Measurements from ENCODE around the gene LRRFIP1.

Gene LRRFIP1

GRCh38 chr2:237716011-237716410 is 88.6 kb downstream of the LRRFIP1 start:
- H3K4me3 ChIP-seq (replicated peaks; ENCODE audit: low read depth, low read length): no peak overlapping the region
- no peak for TF ChIP-seq CTCF (IDR thresholded peaks at IDR 0.05; ENCODE audit: low read length, missing control alignments)
- no peak for DNase-seq (ENCODE audit: low read depth)

GRCh38 chr2:237717366-237718276 is 90.2 kb downstream of the LRRFIP1 start:
- DNase-seq (ENCODE audit: low read depth): no peak
- TF ChIP-seq CTCF (IDR thresholded peaks at IDR 0.05; ENCODE audit: low read length, missing control alignments): no peak

GRCh38 chr2:237718277-237718634 is 90.9 kb downstream of the LRRFIP1 start:
- no peak for TF ChIP-seq CTCF (IDR thresholded peaks at IDR 0.05; ENCODE audit: low read length, missing control alignments)
- H3K4me3 ChIP-seq (replicated peaks; ENCODE audit: low read depth, low read length): no peak overlapping the region
- no peak for DNase-seq (ENCODE audit: low read depth)

More at GRCh38 chr2:237717366-237718276, 90.2 kb downstream of the LRRFIP1 start:
- no peak overlapping the region for H3K4me3 ChIP-seq (replicated peaks; ENCODE audit: low read depth, low read length)

GRCh38 chr2:237720444-237720843 is 93.1 kb downstream of the LRRFIP1 start:
- TF ChIP-seq CTCF (IDR thresholded peaks at IDR 0.05; ENCODE audit: low read length, missing control alignments): no peak

GRCh38 chr2:237720957-237721356 is 93.6 kb downstream of the LRRFIP1 start:
- DNase-seq (ENCODE audit: low read depth): peak; percentile 74
- TF ChIP-seq CTCF (IDR thresholded peaks at IDR 0.05; ENCODE audit: low read length, missing control alignments): no peak
- no peak overlapping the region for H3K4me3 ChIP-seq (replicated peaks; ENCODE audit: low read depth, low read length)

More at GRCh38 chr2:237720444-237720843, 93.1 kb downstream of the LRRFIP1 start:
- no peak overlapping the region for H3K4me3 ChIP-seq (replicated peaks; ENCODE audit: low read depth, low read length)
- DNase-seq (ENCODE audit: low read depth): no peak

- DNase-seq (ENCODE audit: low read depth): no peak
- H3K4me3 ChIP-seq (replicated peaks; ENCODE audit: low read depth, low read length): no peak overlapping the region
- no peak for TF ChIP-seq CTCF (IDR thresholded peaks at IDR 0.05; ENCODE audit: low read length, missing control alignments)
Observed at GRCh38 chr2:237721458-237721857, 94.1 kb downstream of the LRRFIP1 start.

GRCh38 chr2:237722616-237723015 is 95.2 kb downstream of the LRRFIP1 start:
- no peak overlapping the region for H3K4me3 ChIP-seq (replicated peaks; ENCODE audit: low read depth, low read length)
- TF ChIP-seq CTCF (IDR thresholded peaks at IDR 0.05; ENCODE audit: low read length, missing control alignments): no peak
- no peak for DNase-seq (ENCODE audit: low read depth)
